Keratinocyte (primary cell): ENCODE data around the gene MAML1. TPM values are rescaled to one million over a fixed set of nuclear protein-coding genes. Genes with fewer than 3 reads are reported as not detected.

ENCODE experiments used
- DNase-seq: peaks from one replicate; pipeline ENCODE4 v3.0.0-alpha.2; 2011; ENCODE audit warnings: low read depth, missing footprints, low spot score
- FAIRE-seq: peaks from 2 replicates; lab custom pipeline; 2011; peaks lifted over from hg19 to GRCh38; lab: Jason Lieb, UNC
- H2AFZ ChIP-seq: 2 replicates; pipeline ENCODE4 v1.6.0; 2012; ENCODE audit warnings: low read length, control low read depth, inconsistent platforms; ENCODE audit not compliant: control insufficient read depth
- H3K27ac ChIP-seq: 2 replicates; pipeline ENCODE4 v1.5.1; 2011; ENCODE audit warnings: low read length; ENCODE audit not compliant: control insufficient read depth, insufficient read depth
- H3K27me3 ChIP-seq: 3 replicates; pipeline ENCODE4 v1.6.0; 2011; ENCODE audit warnings: low read length; ENCODE audit not compliant: control insufficient read depth, insufficient read depth; ENCODE audit errors: extremely low read depth
- H3K36me3 ChIP-seq, 2 experiments: 2 replicates in 1 of 2; 3 replicates in 1 of 2; pipeline ENCODE4 v1.5.1; 2011; ENCODE audit warnings: low read length in 2 of 2, mild to moderate bottlenecking in 1 of 2; ENCODE audit not compliant: control insufficient read depth in 2 of 2, insufficient read depth in 2 of 2; ENCODE audit errors: extremely low read depth in 1 of 2
- H3K4me1 ChIP-seq: 3 replicates; pipeline ENCODE4 v1.5.1; 2011; ENCODE audit warnings: low read length; ENCODE audit not compliant: control insufficient read depth, insufficient read depth; ENCODE audit errors: extremely low read depth
- H3K4me2 ChIP-seq: 3 replicates; pipeline ENCODE4 v1.6.0; 2011; ENCODE audit warnings: low read depth, low read length; ENCODE audit not compliant: control insufficient read depth, insufficient read depth; ENCODE audit errors: extremely low read depth
- H3K4me3 ChIP-seq, 3 experiments: fragments of 200-600 bp in 1 of 3; sonication (generic) in 1 of 3; 2 replicates in 2 of 3; 3 replicates in 1 of 3; pipeline ENCODE4 v1.5.1; 2011 to 2016; ENCODE audit warnings: low read length in 3 of 3, mild to moderate bottlenecking in 3 of 3, control low read depth in 2 of 3, inconsistent platforms in 1 of 3, low read depth in 1 of 3, mixed read lengths in 1 of 3, mixed run types in 1 of 3, moderate library complexity in 1 of 3; ENCODE audit not compliant: control insufficient read depth in 2 of 3, insufficient read depth in 2 of 3; ENCODE audit errors: extremely low read depth in 1 of 3
- H3K79me2 ChIP-seq: 2 replicates; pipeline ENCODE4 v1.6.0; 2012; ENCODE audit warnings: low read length; ENCODE audit not compliant: control insufficient read depth, insufficient read depth
- H3K9ac ChIP-seq: 3 replicates; pipeline ENCODE4 v1.6.0; 2011; ENCODE audit warnings: low read length; ENCODE audit not compliant: control insufficient read depth, insufficient read depth; ENCODE audit errors: extremely low read depth
- H3K9me1 ChIP-seq: 3 replicates; pipeline ENCODE4 v1.6.0; 2011; ENCODE audit warnings: low read length; ENCODE audit not compliant: control insufficient read depth, insufficient read depth; ENCODE audit errors: extremely low read depth
- H3K9me3 ChIP-seq: 2 replicates; pipeline ENCODE4 v1.5.1; 2012; ENCODE audit warnings: low read depth, low read length; ENCODE audit not compliant: control insufficient read depth
- H4K20me1 ChIP-seq: 3 replicates; pipeline ENCODE4 v1.6.0; 2011; ENCODE audit warnings: low read length; ENCODE audit not compliant: control insufficient read depth, insufficient read depth; ENCODE audit errors: extremely low read depth
- EZH2 ChIP-seq: IDR thresholded peaks from one replicate; pipeline ENCODE4 v1.6.1; 2012; ENCODE audit warnings: inconsistent platforms, mild to moderate bottlenecking, low read length, moderate library complexity
- dilution Hi-C: fragments of 300-500 bp; cut with MboI; formaldehyde crosslinking; loops from one replicate; pipeline ENCODE4 v1.7.0; 2020; ENCODE audit warnings: low sequenced_read_pairs; ENCODE audit not compliant: extremely low pct_ligation_motif_present
- polyA plus RNA-seq, 5 experiments: library from polyadenylated mRNA; depleted of rRNA in 3 of 5; stranded (reverse) in 3 of 5; stranded (forward) in 1 of 5; unstranded in 1 of 5; fragments of >200 nt; gene quantifications; 1 replicate in 1 of 5; 2 replicates in 3 of 5; 3 replicates in 1 of 5; pipeline versions ENCODE4 v1.2.1 to v1.2.3, GENCODE V29; 2011 to 2012; ENCODE audit warnings: missing spikeins in 2 of 5, low read depth in 1 of 5, low replicate concordance in 1 of 5
- TF ChIP-seq, protein P1 (sequence below), 3 experiments: IDR thresholded peaks in 1 of 3; conservative IDR thresholded peaks in 1 of 3; optimal IDR thresholded peaks in 1 of 3; 2 replicates in 2 of 3; 3 replicates in 1 of 3; pipeline versions ENCODE3 to v1.5.1; 2011; ENCODE audit warnings: low read length in 3 of 3, mild to moderate bottlenecking in 3 of 3, moderate library complexity in 2 of 3, control low read depth in 1 of 3, inconsistent platforms in 1 of 3; ENCODE audit not compliant: insufficient read depth in 2 of 3; ENCODE audit errors: extremely low read depth in 1 of 3

Gene MAML1
- polyA plus RNA-seq, 1 donor (not counting 4 experiments of a cell fraction or from before 2014, with no cell fraction given), result 4.9 TPM

DNA sequence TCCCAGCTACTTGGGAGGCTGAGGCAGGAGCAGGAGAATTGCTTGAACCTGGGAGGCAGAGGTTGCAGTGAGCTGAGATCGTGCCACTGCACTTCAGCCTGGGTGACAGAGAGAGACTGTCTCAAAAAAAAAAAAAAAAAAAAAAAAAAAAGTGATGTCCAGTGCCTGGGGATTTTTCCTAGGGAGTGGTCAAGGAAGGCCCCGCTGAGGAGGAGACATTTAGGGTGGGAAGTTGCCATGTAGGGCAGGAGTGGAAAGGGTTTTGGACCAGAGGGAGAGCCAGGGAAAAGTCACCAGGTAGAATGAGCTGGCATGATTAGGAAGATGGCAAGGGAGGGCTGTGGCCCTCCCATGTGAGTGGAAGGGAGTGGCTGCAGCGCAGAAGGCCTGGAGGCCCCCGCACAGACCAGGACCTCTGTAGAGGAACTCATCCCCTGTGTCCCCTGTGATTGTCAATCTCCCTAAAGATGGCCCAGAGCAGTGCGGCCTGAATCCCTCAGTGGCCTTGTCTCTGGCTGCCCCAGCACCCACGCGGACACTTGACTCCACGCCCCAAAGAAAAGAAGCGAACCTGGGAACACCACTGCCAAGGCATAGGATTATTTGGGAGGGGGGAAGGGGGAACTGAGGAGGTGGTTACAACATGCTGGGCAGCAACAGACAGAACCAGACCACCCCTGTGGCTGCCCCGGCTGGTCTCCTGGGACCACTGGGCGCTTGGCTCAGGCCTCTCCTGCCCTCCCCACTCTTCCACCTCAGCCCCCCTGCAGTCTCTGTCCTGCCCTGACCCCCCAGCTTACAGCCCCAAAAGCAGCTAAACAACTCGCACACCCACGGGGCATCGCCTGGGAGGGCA is 85.5 kb downstream of the MAML1 start:
- peak overlapping the region; percentile 87 for H3K27ac ChIP-seq
- peak overlapping the region; percentile 69 for H3K4me2 ChIP-seq
- peaks cover 12% of the 10 kb centered on the region for H4K20me1 ChIP-seq
- dilution Hi-C loops, result no loop called here
- H3K4me3 ChIP-seq, result no peak overlapping the region
- H3K9me1 ChIP-seq, result no peaks in the 10 kb centered on the region
- H3K9me3 ChIP-seq, result no peaks in the 10 kb centered on the region
- no peak for FAIRE-seq
- H3K4me1 ChIP-seq, result peaks cover 32% of the 10 kb centered on the region
- TF ChIP-seq EZH2, result no peak
- TF ChIP-seq, protein P1, sequence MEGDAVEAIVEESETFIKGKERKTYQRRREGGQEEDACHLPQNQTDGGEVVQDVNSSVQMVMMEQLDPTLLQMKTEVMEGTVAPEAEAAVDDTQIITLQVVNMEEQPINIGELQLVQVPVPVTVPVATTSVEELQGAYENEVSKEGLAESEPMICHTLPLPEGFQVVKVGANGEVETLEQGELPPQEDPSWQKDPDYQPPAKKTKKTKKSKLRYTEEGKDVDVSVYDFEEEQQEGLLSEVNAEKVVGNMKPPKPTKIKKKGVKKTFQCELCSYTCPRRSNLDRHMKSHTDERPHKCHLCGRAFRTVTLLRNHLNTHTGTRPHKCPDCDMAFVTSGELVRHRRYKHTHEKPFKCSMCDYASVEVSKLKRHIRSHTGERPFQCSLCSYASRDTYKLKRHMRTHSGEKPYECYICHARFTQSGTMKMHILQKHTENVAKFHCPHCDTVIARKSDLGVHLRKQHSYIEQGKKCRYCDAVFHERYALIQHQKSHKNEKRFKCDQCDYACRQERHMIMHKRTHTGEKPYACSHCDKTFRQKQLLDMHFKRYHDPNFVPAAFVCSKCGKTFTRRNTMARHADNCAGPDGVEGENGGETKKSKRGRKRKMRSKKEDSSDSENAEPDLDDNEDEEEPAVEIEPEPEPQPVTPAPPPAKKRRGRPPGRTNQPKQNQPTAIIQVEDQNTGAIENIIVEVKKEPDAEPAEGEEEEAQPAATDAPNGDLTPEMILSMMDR (optimal IDR thresholded peaks at IDR 0.05 in 1 of 3, IDR thresholded peaks at IDR 0.05 in 1 of 3, conservative IDR thresholded peaks at IDR 0.05 in 1 of 3; ENCODE audit: extremely low read depth in 1 of 3, insufficient read depth in 2 of 3, low read length in 3 of 3), result no peak
- H3K36me3 ChIP-seq, result peaks cover 5 to 11% of the 10 kb centered on the region in 2 experiments
- H3K9ac ChIP-seq, result peak overlapping the region; percentile 93
- peak overlapping the region; percentile 58 for H2AFZ ChIP-seq
- no peaks in the 10 kb centered on the region for H3K27me3 ChIP-seq
- peaks cover 19% of the 10 kb centered on the region for H3K79me2 ChIP-seq
- DNase-seq, result no peak

DNA sequence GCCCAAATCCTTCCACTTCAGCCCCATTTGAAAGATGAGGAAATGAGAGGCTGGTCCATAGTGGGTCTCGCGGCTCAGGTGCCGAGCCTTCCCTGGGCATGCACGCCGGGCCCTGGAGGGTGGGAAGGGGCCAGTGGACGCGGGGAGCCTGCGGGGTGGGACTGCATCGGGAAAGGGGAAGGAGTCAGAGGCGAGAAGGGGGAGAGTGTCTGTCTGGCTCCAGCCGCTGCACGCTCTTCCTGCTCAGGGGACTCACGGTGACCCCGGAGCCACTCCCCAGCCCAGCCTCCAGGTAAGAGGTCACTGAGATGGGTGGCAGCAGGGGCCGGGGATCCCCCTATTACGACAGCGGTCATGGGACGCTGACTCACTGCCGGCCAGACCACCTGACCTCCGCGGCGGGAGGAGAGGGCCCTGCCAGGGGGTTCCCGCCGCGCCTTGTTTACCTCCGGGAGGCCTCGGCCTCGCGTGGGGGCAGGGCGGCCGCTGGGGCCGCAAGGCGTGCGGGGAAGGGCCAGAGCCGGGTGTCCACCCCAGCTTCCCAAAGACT is 86.2 kb downstream of the MAML1 start:
- Histone ChIP-seq H3K4me3 (no peak overlapping the region), H4K20me1 (peaks cover 14% of the 10 kb centered on the region), H3K36me3 (peaks cover 9 to 13% of the 10 kb centered on the region in 2 experiments), H3K27me3 (no peaks in the 10 kb centered on the region), H3K79me2 (peaks cover 23% of the 10 kb centered on the region), H2AFZ (peak overlapping the region; percentile 58), H3K9me1 (no peaks in the 10 kb centered on the region), H3K4me1 (peaks cover 32% of the 10 kb centered on the region), H3K4me2 (peak overlapping the region; percentile 69), H3K9ac (peak overlapping the region; percentile 93), H3K27ac (peak overlapping the region; percentile 87), H3K9me3 (no peaks in the 10 kb centered on the region)
- DNase-seq (peak; percentile 86), FAIRE-seq (no peak)
- dilution Hi-C loops, result no loop called here
- TF ChIP-seq EZH2, result no peak
- TF ChIP-seq, protein P1 (optimal IDR thresholded peaks at IDR 0.05 in 1 of 3, IDR thresholded peaks at IDR 0.05 in 1 of 3, conservative IDR thresholded peaks at IDR 0.05 in 1 of 3; ENCODE audit: extremely low read depth in 1 of 3, insufficient read depth in 2 of 3, low read length in 3 of 3), result no peak
